ENCODE data around the gene PHETA1.

DNA sequence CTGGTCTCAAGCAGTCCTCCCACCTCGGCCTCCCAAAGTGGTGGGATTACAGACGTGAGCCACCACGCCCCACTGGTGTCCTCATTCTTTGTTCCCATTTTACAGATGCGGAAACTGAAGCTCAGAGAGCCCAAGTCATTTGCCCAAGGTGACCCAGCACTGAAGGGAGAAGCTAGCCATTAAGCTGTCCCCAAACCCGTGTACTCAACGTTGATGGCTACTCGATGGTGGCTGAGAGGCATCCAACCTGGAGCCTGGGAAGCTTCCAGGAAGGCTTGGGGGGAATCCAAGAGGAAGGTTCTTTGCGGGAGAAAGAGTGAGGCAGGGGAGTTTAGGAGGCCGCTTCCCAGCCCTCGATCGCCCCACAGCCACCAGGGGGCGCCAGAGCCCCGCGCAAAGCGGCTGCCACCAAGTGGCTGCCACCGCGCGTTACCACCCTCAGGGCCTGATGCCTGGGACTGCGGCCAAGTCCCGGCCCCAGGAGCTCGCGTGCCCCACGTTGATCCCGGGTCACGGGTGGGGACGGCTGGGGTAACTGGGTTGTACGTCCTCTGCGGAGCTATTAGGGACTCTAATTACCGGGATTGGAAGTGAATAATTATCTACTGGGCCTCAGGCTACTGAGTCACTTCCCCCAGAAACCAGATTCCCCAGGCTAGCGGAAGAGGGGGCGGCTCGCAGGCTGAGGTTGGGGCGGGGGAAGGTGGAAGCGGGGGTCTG lies 28.0 kb upstream of the PHETA1 start:
- peak; percentile 99 to 100 (median 99) for TF ChIP-seq CTCF (IDR thresholded peaks at IDR 0.05)
- no peak for TF ChIP-seq POLR2A (IDR thresholded peaks at IDR 0.05)
- TF ChIP-seq POLR2AphosphoS5 (IDR thresholded peaks at IDR 0.05; ENCODE audit: insufficient read depth in 1 of 2, low read depth in 1 of 2) = peak; percentile 62 to 77

All from vagina (tissue), 2 donors.